Posterior vena cava (tissue), 2 donors: ENCODE data around the gene PAQR5. TPM values are rescaled to one million over a fixed set of nuclear protein-coding genes. Genes with fewer than 3 reads are reported as not detected.
A peak's percentile ranks its signal among the peaks of the same experiment; 100 is the strongest.

ENCODE experiments used
- DNase-seq: peaks from one replicate; pipeline ENCODE4 v3.0.0-alpha.2; 2020; ENCODE audit warnings: low spot score
- intact Hi-C, 2 donors: fragments of 100-400 bp; cut with DNase I; formaldehyde crosslinking; loops; one replicate each; pipeline versions ENCODE4 v1.14.1 to v1.14.2; 2022 to 2023
- total RNA-seq, 2 donors: library from RNA; stranded (reverse); fragmentation: NEBNext Ultra II Directional; extraction: Animal tissue kit (Norgen Biotek cat#: 25700); gene quantifications; one replicate each; pipeline ENCODE4 v1.2.1, GENCODE V29; 2021
- donor health status: DM: yes; HTN: yes; CAD: no.
- donor health status: DM: yes; HTN: yes; CAD: no.

Gene PAQR5
- total RNA-seq, 2 donors from 2014 or later: 0.29 to 1.2 TPM

DNA sequence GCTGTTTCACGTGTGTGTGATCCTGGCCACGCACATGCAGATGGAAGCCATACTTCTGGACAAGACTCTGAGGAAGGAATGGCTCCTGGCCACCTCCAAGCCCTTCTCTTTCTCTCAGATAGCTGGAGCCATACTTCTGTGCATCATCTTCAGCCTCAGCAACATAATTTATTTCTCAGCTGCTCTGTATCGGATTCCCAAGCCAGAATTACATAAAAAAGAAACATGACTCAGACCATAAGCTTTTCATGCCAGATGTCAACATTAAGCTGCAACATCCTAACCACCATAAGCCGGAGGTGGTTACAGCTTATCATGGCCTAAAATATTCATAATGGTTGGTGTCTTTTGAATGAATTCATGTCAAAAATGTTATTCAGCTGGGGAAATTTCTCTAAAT lies 104.9 kb downstream of the PAQR5 start:
- intact Hi-C loops: no loop called here
- DNase-seq: no peak

DNA sequence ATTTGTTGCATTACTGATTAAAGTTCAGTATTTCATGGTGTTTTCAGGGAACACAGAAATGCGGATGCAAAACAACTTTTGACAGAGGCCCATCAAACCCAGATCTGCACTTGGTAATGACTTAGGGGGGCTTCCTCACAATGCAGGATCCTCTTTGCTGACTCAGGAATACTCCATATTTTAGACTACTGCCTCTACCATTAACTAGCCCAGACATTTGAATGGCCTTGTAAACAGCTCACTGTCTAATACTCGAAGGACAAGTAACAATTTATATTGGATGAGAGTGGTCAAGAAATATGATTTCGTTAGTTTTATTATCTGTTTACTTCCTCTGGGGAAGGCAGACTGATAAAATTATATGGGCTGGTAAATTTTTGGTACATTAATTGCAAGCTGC lies 106.4 kb downstream of the PAQR5 start:
- no peak for DNase-seq
- intact Hi-C loops: no loop called here

DNA sequence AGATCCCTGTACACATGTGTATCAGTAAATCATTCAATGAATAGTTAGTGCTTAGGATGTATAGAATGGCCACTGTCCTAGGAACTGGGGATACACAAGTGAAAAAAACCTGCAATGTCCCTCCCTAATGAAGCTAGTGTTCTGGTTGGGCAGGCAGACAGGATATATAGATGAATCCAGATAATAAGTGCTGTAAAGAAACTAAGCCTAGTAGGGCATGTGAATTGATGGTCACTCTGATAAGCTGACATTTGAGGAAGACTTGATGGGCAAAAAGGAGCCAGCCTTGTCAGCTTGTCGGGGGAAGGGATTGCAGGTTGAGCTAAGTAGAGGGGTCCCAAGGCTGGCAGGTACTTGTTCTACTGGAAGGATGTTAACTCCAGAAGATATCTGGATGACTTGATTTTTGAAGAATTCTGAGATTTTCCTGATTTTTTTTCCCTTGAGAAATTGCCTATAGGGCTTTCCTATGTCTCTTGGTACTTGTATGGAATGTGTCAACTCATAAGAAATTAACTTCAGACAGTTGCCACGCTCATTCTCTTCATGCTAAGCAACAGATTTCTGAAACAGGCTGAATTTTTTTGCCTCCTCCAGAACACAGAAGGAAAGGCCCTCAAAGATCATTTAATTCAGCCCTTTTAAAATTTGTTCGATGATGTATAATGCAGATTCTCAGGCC lies 109.1 kb downstream of the PAQR5 start:
- intact Hi-C loops: no loop called here

DNA sequence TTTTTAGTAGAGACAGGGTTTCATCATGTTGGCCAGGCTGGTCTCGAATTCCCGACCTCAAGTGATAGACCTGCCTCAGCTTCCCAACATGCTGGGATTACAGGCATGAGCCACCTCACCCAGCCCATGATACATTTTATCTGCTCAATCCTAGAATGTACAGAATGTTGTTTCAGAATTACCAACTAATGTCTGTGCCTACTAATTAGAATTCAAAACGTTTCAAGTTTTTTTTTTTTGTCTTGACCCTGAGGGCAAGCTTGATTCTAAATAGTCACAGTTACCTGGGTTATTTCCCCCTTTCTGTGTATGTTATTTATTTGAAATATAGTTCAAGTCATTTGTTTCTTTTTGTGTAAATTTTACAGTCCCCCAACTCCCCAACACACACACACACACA lies 110.1 kb downstream of the PAQR5 start:
- no peak for DNase-seq
- intact Hi-C loops: no loop called here

More for the DNA sequence above, 109.1 kb downstream of the PAQR5 start:
- DNase-seq: no peak

DNA sequence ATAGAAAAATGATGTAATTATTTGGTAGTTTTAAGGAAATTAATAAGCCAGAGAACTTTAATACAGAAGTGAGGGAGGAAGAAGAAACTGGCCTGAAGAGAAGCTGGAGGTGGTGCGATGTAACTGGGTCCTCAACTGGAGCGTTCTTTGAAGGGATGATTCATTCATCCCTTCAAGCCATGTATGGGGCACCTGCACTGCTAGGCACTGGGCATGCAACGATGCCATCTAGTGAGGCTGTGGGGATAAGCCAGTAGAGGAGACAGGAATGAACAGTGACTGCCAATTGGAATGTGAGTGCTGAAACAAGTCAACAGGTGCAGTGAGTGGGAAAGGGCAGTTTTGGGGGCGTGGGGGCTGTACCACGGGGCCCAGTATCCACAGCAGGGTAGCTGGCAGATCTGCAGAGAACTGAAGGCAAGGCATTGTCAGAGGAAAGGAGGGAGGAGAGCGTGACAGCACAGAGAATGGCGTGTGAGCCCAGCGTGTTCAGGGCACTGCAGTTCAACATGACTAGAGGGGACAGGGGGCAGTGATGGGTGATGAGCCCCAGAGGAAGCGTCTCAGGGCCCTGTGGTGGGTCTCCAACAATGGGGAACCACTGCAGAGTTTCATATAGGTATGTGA lies 111.6 kb downstream of the PAQR5 start:
- no peak for DNase-seq
- intact Hi-C loops: no loop called here

DNA sequence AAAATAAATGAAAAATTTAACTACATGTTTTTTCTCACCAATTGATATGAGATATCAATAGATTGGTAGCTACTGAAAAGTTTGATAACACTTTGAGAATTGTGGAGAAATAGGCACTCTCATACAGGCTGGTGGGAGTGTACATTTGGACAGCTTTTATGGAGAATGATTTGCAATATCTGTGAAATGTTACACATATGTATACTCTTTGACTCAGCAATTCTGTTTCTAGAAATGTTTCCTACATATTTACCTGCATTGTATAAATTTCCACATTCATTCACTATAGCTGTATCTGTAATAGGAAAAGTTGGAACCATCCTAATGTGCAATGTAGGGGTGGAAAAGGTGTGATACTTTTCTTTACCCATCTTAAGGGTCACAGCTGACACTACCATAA lies 113.6 kb downstream of the PAQR5 start:
- intact Hi-C loops: no loop called here
- DNase-seq: no peak

DNA sequence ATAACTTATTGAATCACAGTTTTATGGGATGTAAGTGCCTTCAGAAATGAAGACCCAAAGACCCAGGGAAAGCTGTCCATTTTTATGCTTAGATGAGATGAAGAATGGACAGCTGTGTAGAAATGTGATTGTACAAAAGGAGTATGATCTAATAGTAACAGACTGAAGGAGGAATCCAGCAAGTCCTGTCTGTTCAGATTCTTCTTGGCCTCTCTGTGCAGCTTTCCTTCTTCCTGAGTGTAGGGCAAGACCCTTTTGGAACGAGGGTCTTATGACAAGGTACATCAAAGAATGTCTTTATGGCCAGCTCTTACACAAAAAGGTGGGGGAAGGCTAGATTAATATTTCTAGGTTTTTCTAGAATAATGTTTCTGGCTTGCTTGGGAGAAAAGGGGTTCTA lies 114.0 kb downstream of the PAQR5 start:
- no peak for DNase-seq
- intact Hi-C loops: no loop called here

DNA sequence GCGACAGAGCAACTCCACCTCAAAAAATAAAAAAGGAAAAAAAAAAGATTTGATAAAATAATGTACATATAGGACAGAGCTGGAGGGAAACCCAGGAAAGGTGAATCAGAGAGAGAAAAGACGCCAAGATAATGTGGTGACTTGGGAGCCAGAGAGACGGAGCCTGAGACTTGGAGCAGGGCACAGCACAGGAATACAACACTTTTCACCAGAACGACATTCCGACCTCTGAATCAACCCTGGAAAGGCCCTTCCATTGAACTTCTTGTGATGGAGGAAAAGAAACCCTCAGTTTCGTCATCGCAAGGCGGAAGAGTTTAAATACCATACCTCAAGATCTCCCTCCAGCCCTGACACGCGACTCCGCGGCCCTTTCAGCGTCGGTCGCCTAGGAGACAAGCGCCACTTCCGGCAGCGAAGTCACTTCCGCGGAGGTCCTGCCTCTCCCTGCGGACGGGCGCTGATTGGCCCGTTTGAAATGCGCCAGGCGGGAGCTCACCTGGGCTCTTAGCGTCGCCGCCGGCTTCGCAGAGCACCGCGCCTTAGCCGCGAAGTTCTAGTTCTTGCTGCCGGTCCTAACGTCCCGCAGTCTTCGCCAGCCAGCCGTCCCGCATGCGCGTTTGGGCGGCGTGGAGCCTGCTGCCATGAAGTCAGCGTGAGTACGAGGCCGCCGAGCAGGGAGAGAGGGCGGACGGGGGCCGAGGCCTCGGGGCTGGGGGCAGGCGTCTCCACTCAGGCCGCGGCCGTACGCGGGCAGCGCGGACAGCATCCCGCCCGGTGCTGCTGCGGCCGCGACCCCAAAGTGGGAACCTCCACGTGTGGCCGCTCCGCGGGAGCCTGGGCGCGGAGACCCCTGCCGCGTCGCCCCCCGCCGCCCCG lies 115.3 kb downstream of the PAQR5 start, which contains the start of gene KIF23:
Gene KIF23, plus strand, starts transcription at position 528 of the 879 bp plus-strand sequence. Its CDS starts 117 bp downstream, at position 645.
- DNase-seq: peak; percentile 96
- intact Hi-C loops: no loop called here

DNA sequence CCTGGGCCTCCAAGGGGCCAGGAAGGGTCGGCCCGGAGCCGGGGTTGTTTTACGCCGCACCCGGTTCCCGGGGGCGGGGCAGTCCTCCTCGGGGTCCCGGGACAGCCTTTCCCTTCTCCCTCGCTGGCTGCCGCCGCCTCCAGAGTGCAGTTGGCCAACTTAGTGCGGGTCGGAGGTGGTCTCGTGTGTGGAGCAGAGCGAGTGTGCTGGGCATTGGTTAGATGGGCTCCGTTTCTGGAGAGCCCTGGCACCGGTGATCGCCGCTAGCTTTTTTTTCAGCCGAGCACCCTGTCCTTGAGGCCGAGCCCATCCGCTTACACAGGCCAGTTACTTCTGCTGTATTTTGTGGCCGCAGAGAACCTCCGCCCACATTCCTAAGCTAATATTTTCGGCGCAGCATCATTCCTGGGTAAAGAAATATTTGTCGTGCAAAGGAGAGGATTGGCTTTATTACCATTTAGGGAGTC lies 116.0 kb downstream of the PAQR5 start:
- intact Hi-C loops: no loop called here
- peak; percentile 83 for DNase-seq

DNA sequence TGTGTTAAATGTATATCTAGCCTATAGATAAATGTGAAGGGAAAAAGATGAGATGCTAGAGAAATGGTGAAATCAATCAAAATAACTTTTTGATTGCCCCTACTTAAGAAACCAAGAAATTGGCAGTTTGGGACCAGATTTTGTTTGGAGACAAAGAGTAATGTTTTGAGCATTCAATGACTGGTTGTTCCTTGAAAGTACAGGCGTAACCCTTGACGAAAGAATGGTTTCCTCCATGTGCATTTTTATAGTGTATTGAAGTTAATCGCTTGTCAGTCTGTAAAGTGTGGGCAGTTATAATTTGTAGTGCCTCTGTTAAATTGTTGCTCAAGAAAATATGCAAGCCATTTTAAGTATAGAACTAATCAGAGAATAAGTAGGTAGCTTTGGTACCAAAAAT lies 116.7 kb downstream of the PAQR5 start:
- intact Hi-C loops: no loop called here
- DNase-seq: no peak

DNA sequence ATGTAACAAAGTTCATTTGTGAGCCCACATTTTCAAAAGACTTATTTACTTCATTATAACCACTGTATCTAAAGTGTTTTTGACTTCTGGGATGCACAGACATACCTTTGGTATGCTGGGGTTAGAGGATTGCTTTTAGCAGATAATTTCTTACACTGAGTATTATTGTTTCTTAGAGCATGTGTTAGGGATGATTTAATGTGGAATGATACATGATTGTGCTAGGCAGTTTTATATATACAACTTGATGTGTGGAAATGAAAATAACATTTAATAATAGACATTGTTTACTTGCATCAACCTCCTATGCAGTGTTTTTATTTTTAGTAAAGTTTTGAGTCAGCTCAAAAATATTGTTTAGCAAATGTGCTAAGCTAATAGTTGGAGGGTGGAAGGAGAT lies 118.9 kb downstream of the PAQR5 start:
- intact Hi-C loops: no loop called here
- DNase-seq: no peak

DNA sequence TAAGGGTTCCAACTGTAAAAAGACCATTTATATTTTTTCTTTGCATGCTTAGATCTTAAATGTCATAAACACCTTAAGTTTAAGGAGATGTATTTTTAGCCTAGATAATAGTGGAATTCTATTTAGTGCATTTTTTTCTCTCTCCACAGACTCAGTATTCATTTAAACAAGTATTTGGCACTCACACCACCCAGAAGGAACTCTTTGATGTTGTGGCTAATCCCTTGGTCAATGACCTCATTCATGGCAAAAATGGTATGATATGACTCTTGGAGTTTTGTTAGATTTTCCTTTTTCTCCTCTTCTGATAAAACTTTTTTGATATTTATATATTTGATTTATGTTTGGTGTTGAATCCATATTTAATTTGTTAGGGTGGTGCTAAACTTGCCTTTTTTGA lies 122.8 kb downstream of the PAQR5 start:
- DNase-seq: no peak
- intact Hi-C loops: no loop called here

DNA sequence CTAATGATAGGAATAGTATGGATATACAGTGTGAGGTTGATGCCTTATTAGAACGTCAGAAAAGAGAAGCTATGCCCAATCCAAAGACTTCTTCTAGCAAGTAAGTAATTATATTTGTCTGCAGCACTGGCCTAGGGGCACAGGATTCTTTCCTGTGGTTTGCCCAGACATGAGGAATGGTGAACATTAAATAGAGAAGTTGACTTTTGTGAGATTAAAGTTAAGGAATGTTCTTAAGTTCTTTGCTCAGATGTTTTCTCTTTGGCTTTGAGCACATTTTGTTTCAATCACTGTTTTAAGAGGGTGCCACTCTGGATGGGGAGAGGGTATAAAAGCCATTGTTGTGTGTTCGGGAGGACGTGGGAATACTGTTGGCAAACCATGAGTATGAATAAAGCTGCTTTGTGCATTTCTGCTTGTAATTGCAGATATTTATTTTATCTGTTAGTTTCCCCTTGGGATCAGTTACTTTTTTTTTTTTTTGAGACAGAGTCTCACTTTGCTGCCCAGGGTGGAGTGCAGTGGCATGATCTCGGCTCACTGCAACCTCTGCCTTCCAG lies 123.7 kb downstream of the PAQR5 start:
- no peak for DNase-seq
- intact Hi-C loops: no loop called here

DNA sequence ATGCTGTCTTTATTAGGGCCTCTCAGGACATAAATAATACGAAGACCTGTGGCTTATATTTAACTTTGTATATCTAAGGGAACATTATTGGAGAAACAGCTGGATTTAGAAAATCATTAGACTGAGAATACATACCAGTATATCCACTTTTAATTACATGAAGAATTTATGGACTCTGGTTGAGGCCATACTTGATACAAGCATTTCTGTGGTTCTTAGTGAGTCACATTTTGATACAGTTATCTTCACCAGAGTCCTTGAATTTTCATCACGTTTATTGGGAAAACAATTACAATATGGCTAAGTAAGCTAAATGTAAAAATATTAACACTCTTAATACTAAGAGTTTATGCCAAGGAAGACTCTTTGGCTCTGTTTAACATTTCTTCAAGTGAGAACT lies 125.3 kb downstream of the PAQR5 start:
- intact Hi-C loops: no loop called here
- DNase-seq: no peak

DNA sequence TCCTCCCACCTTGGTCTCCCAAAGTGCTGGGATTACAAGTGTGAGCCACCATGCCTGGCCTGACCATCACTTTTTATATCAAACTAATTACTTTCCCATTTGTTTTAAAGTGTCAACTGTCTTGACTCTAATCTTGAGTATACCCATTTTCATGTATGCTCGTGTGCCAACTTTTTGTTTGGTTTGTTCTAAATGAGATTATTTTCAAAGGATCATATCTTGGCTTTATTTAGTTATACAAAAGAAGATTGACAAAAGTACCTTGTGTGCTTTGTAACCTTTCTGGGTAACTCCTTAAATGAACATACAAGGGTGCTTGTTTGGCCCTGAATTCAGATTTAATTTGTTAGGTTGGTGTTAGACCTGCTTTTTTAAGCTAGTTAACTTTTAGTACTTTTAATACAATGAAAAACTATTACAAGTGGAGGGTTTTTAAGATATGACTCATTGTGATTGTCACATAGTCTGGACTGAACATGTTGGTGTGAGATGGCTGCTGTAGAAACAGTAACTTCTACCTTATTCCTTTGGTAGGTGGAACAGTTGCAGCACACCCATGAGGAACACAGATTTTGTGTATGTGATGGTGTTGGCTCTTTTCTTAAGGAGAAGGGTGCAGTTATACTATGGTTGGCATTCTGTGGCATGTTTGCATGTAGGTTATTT lies 126.2 kb downstream of the PAQR5 start:
- DNase-seq: no peak
- intact Hi-C loops: no loop called here

DNA sequence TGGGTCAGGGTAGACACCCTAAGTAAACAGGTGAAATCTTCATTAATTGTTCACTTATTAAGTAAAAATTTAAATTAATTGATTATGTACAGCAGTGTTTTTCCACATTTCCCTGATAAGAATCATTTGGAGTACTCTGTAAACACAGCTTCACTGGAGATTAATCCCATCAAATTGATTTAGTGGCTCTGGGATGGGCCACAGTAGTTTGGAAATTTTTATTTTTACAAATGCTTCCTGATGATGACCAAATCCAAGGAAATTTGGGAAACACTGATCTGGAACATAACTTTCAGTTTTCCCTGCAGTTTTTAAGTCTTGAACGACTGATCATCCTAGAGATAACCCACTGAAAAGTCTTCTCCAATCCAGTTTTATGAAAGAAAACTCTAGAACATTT lies 135.1 kb downstream of the PAQR5 start:
- intact Hi-C loops: no loop called here
- no peak for DNase-seq

DNA sequence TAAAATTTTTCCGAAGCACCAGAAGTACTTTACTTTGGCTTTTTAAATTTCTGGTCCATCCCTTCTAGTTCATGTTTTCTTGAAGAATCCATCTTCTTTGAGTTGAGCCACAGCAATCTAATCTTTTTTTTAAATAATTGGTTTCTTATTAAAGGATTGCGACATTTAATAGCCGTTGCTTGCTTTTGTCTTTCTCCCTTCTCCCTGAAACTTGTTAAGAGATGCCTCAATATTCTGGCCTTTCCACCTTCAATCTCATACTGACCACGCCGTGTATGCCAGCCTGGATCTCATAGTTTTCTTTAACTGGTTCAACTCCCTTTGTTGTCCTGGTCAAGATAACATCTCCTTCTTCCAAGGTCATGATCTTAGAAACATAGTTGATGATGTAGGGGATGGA lies 135.5 kb downstream of the PAQR5 start:
- DNase-seq: no peak
- intact Hi-C loops: no loop called here

DNA sequence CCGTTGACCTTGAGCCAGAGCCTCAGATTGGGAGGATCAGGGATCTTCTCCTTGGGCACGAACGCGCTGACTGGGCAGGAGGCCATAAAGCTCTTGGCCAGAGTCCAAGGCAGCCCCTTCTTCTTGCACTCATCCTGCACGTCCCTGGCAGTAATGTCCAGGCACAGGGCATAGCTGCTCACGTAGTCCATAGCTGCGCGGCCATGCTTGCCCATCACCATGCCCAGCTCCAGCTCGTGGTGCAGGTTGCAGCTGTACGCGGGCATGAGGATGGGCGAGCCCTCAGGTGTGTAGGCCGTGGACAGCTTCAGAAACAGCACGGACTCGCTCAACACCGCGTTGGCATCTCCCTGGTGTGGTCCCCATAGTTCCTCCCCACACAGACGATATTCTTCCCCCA lies 136.0 kb downstream of the PAQR5 start:
- no peak for DNase-seq
- intact Hi-C loops: no loop called here

DNA sequence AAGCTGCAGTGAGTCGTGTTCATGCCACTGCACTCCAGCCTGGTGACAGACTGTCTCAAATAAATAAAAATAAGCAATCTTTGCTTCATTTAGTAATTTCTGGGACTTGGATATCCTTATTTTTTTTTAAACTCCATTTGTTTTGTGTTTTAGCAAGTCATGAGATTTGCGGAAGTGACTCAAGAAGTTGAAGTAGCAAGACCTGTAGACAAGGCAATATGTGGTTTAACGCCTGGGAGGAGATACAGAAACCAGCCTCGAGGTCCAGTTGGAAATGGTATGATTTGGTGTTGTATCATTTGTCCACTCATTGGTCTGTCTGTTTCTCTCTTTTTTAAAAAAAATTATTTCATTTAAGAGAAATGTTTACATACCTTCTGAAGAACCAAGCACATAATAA lies 137.3 kb downstream of the PAQR5 start:
- no peak for DNase-seq
- intact Hi-C loops: no loop called here
